ENCODE measurements around the gene TRIM47.

TRIM47 gene

DNA sequence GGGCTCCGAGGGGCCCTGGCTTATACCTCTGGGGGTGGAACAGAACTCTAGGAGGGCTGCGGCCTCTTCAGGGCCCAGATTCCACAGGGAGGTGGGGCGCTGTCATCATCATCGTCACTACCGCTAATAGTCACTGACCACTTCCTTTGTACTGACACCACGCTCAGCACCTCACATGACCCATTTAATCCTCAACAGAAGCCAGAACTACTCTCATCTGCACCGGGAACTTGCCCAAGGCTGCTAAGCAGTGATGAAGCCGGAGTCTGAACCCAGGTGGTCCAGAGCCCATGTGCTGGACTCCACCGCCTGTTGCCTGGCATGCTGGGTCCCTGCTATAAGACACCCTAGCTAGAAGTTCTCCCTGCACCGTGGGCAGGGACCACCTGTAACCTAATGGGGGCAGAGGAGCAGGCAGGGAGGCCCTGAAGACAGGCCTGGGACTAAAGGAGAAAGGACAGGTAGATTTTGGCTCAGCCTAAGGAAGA, 46.2 kb downstream of the TRIM47 start:
- TF ChIP-seq, protein P1, sequence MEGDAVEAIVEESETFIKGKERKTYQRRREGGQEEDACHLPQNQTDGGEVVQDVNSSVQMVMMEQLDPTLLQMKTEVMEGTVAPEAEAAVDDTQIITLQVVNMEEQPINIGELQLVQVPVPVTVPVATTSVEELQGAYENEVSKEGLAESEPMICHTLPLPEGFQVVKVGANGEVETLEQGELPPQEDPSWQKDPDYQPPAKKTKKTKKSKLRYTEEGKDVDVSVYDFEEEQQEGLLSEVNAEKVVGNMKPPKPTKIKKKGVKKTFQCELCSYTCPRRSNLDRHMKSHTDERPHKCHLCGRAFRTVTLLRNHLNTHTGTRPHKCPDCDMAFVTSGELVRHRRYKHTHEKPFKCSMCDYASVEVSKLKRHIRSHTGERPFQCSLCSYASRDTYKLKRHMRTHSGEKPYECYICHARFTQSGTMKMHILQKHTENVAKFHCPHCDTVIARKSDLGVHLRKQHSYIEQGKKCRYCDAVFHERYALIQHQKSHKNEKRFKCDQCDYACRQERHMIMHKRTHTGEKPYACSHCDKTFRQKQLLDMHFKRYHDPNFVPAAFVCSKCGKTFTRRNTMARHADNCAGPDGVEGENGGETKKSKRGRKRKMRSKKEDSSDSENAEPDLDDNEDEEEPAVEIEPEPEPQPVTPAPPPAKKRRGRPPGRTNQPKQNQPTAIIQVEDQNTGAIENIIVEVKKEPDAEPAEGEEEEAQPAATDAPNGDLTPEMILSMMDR (IDR thresholded peaks at IDR 0.05; ENCODE audit: insufficient read depth, low read length, missing control alignments): no peak
- ChIA-PET CTCF (interaction anchor here (1.2 to 7.5 kb wide), 3 partner anchors 14 to 69 kb away, joined by 3 to 52 read pairs (median 3); partner anchors contain the start of genes UNC13D and WBP2), POLR2A (interaction anchor here (0.6 to 1.4 kb wide), 2 partner anchors 30 to 52 kb away, joined by 3 to 4 read pairs; no protein-coding TSS in a partner anchor)
- DNase-seq (ENCODE audit: low read depth, low spot score): no peak
- no peak overlapping the region for H3K4me3 ChIP-seq (ENCODE audit: low read depth, low read length)

DNA sequence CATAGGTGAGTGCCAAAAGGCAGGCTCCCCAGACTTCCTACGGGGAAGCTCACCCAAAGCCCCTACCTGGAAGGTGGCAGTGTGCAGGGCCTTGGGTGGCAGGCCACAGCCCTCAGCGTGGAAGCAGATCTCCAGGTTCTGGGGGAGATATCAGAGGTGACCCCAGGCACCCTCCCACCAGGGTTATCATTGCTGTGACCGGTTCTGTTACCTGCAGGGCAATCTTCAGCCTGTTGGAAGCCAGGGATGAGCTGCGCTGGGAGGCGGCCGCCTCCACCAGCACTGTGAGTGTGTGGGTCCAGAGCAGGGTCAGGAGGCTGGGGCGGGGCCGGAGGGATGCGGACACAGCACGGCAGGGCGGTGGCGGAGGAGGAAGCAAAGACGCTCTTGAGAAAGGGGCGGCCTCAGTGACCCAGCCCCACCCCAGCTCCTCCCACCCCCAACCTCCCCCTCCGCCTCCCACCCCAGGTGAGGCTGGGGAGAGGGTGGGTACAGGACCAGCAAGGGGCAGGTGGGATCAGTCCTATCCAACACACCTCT, 47.3 kb downstream of the TRIM47 start:
- H3K4me3 ChIP-seq (ENCODE audit: low read depth, low read length): no peak overlapping the region
- TF ChIP-seq, protein P1 (IDR thresholded peaks at IDR 0.05; ENCODE audit: insufficient read depth, low read length, missing control alignments): no peak
- ChIA-PET POLR2A (interaction anchor here (0.9 to 1.0 kb wide), 2 partner anchors 24 to 55 kb away, joined by 3 read pairs; partner anchors contain the start of gene WBP2), CTCF (interaction anchor here (1.0 to 6.6 kb wide), 8 partner anchors 10 to 198 kb away, joined by 3 to 87 read pairs (median 10); partner anchors contain the start of genes GALK1, SMIM5 and UNC13D)
- DNase-seq (ENCODE audit: low read depth, low spot score): no peak

DNA sequence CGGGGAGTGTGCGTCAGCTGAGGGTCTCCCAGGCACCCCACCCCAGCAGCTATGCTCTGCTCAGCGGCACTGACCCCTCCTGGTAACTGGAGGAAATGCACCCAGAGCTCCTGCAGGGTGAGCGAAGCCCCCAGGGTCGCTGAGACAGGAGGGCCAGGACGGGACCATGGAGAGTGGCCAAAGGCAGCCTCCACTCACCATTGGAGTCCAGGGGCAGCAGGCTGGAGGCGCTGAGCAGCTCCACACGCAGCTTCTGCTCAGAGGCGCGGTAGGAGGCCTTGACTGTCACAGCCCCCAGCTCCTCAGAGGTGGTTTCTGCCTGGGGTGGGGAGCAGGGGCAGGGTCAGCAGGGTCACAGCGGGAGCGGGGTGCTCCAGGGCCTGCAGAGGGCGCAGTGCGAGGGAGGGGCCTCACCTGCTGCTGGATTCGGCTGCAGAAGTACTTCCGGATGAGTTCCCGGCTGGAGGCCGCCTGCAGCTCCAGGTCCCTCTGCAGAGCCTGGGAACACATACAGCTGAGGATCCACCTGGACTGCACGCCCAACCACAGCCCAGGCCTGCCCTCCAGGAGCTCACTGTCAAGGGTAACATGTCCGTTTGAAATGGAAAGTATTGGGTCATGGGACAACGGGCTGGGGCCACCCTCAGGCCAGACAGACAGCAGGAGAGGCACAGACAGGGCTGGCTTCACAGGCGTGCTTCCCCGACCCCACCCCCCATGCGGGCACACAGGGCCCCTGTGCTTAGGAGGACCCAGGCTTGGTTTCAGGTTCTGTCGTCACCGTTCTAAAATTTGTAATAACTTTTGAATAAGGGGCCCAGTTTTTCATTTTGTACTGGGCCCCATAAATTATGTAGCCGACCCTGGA, 48.0 kb downstream of the TRIM47 start:
- ChIA-PET CTCF (interaction anchor here (0.9 to 6.6 kb wide), 20 partner anchors 10 to 197 kb away, joined by 3 to 87 read pairs (median 4); partner anchors contain the start of genes GALK1, SMIM5 and UNC13D), POLR2A (interaction anchor here (0.6 to 1.0 kb wide), 3 partner anchors 25 to 54 kb away, joined by 3 read pairs; partner anchors contain the start of gene WBP2)
- no peak overlapping the region for H3K4me3 ChIP-seq (ENCODE audit: low read depth, low read length)
- TF ChIP-seq, protein P1 (IDR thresholded peaks at IDR 0.05; ENCODE audit: insufficient read depth, low read length, missing control alignments): peak; percentile 42
- no peak for DNase-seq (ENCODE audit: low read depth, low spot score)

DNA sequence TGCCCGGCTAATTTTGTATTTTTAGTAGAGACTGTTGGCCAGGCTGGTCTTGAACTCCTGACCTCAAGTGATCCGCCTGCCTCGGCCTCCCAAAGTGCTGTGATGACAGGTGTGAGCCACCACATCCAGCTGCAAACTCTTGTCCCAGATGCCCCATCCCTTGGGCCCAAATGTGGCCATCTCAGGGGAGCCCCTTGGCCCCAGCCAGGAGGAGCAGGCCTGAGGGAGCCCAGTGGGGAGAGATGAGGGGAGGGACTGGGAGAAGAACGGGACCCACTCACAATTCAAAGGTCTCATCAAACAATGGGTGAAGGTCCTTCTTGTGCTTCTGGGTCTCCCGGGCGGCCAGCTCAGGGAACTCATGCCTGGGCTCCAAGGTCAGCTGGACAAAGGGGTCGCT, 48.6 kb downstream of the TRIM47 start:
- TF ChIP-seq, protein P1 (IDR thresholded peaks at IDR 0.05; ENCODE audit: insufficient read depth, low read length, missing control alignments): no peak
- no peak for DNase-seq (ENCODE audit: low read depth, low spot score)
- ChIA-PET CTCF (interaction anchor here (0.9 to 6.6 kb wide), 18 partner anchors 9 to 77 kb away, joined by 3 to 87 read pairs (median 4); partner anchors contain the start of genes GALK1 and UNC13D), POLR2A (interaction anchor here (0.6 kb wide), 1 partner anchor 27 kb away, joined by 3 read pairs; no protein-coding TSS in a partner anchor)
- no peak overlapping the region for H3K4me3 ChIP-seq (ENCODE audit: low read depth, low read length)

DNA sequence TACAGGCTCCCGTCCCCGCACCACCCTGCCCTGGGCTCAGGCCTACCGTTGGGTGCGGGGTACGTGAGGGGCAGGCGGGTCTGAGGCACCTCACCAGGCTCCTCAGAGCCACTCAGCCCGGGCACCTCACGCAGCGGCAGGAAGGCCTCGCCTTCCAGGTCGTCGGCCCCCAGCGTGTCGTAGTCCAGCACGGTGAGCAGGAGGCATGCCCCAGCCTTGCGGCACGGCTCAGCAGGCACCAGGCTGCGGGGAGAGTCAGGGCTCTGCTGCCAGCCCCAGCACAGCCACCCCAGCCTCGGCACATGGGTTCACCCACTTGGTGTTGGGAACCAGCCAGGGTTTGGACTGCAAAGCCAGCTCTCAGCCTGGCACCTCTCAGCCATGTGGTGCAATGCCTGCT, 49.6 kb downstream of the TRIM47 start:
- ChIA-PET CTCF (interaction anchor here (0.6 to 6.6 kb wide), 16 partner anchors 7 to 75 kb away, joined by 3 to 87 read pairs (median 6); partner anchors contain the start of genes GALK1, TRIM65, UNC13D and UNK), POLR2A (interaction anchor here (0.7 kb wide), 1 partner anchor 19 kb away, joined by 3 read pairs; no protein-coding TSS in a partner anchor)
- no peak for DNase-seq (ENCODE audit: low read depth, low spot score)
- TF ChIP-seq, protein P1 (IDR thresholded peaks at IDR 0.05; ENCODE audit: insufficient read depth, low read length, missing control alignments): no peak
- no peak overlapping the region for H3K4me3 ChIP-seq (ENCODE audit: low read depth, low read length)

All from AG04449 (cell line).